Measurements from ENCODE around the gene RAD51B. TPM values are rescaled to one million over a fixed set of nuclear protein-coding genes. Genes with fewer than 3 reads are reported as not detected.

The RAD51B gene
- total RNA-seq, 4 donors from 2014 or later: 14.0 to 16.4 (median 14.8) TPM

DNA sequence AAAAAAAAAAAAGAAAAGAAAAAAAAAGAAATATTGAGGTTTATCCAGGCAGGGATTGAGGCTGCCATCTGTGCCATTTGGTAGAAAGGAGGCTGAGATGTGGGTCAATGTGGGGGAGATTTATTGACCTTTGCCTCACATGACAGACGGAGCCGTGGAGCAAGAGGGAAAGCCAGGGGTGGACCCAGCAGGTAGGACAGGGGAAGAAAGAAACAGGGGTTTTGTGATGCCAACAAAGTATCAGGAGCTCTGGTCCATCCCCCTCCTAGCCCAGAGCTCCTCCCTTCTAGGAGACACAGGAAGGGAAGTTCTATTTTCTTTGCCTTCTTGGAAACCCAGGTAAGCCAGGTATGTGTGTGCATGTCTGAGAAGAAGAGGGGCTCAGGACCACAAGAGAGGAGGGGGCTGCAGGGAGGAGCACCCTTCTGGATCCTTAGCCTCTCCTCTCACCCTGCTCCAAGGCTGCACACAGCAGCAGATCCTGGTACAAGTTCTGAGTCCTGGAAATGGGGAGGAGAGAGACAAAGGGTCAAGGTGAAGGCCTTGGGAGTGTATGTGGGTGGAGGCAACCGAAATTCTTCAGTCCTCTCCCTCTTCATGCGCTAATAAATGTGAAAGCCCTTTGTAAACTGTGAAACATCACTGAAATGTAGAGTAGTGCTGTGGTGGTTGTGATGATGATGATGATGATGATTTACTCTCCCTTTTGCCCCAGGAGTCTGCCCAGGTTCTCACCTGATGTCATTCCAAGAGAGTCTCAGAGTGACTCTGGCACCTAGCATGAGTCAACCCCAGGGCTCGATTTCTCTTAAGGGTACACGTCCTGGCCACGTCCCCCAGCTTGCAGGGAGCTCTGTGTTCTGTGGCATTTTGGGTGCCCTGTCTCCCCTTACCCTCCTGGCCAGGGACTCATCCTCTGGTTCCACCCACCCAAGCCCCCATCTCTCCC is 947.0 kb downstream of the RAD51B start:
- H3K27ac ChIP-seq: no peak overlapping the region
- no peak for TF ChIP-seq CTCF (IDR thresholded peaks at IDR 0.05)
- TF ChIP-seq POLR2A (IDR thresholded peaks at IDR 0.05): no peak
- H3K9me3 ChIP-seq: no peaks in the 10 kb centered on the region
- no peaks in the 10 kb centered on the region for H3K36me3 ChIP-seq
- H3K27me3 ChIP-seq: no peaks in the 10 kb centered on the region
- H3K4me3 ChIP-seq (replicated peaks in 1 of 3): no peak overlapping the region
- 86 to 89% methylated on average over 7 of the region's 7 CpGs for WGBS, 2 donors
- DNase-seq: no peak
- intact Hi-C loops (cut with DNase I): no loop called here
- H3K4me1 ChIP-seq: peaks cover 4 to 21% of the 10 kb centered on the region in 2 donors

DNA sequence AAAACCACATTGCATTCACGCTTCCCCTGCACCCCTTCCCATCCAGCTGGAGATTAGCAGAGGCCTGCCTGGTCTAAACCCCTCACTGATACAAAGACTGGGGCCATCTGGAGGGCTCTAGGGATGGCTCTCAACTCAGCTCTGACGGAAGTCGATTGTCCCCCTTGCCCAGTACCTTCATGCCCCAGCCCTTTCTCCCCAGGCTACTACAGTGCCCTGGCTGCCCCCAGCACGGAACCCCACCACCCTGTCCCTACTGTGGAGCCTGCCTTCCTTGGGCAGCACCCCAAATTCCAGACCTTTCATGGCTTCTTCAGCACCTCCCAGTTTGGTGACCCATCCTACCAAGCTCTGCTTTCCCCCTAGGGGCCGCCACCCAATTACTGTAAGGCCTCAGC is 947.7 kb downstream of the RAD51B start:
- WGBS, 2 donors: 96 to 98% methylated on average over 5 of the region's 5 CpGs
- Histone ChIP-seq H3K9me3 (no peaks in the 10 kb centered on the region), H3K36me3 (no peaks in the 10 kb centered on the region), H3K27ac (no peak overlapping the region), H3K4me3 (replicated peaks in 1 of 3) (no peak overlapping the region), H3K27me3 (no peaks in the 10 kb centered on the region), H3K4me1 (peaks cover 4 to 21% of the 10 kb centered on the region in 2 donors)
- DNase-seq: no peak
- intact Hi-C loops (cut with DNase I): no loop called here
- no peak for TF ChIP-seq CTCF (IDR thresholded peaks at IDR 0.05)
- no peak for TF ChIP-seq POLR2A (IDR thresholded peaks at IDR 0.05)

DNA sequence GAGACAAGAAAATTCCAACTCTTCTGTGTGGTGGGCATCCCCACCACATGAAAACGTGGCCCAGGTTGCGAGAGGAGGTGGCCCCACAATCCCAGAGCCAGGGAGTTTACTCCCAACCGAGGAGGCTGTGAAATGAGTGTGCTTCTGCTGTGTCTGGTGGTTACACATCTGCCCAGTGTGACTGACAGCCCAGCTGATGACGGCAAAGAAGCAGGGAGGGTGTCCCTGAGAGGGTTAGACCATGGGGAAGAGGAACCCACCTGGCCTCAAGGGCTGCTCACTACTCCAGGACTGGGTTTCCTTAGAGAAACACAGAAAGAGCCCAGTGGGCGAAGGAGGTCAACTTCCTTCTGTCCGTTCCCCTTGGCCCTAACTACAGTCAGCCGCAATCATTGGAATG is 948.7 kb downstream of the RAD51B start:
- intact Hi-C loops (cut with DNase I): no loop called here
- Histone ChIP-seq H3K4me1 (peaks cover 0 to 10% of the 10 kb centered on the region in 2 donors), H3K4me3 (replicated peaks in 1 of 3) (no peak overlapping the region), H3K27me3 (no peaks in the 10 kb centered on the region), H3K36me3 (no peaks in the 10 kb centered on the region), H3K27ac (no peak overlapping the region), H3K9me3 (no peaks in the 10 kb centered on the region)
- DNase-seq: no peak
- TF ChIP-seq POLR2A (IDR thresholded peaks at IDR 0.05): no peak
- TF ChIP-seq CTCF (IDR thresholded peaks at IDR 0.05): no peak
- 94 to 96% methylated on average over 4 to 7 of the region's 7 CpGs for WGBS, 2 donors

- Histone ChIP-seq H3K9me3 (no peaks in the 10 kb centered on the region), H3K36me3 (no peaks in the 10 kb centered on the region), H3K27me3 (no peaks in the 10 kb centered on the region), H3K4me1 (peaks cover 0 to 6% of the 10 kb centered on the region in 2 donors), H3K4me3 (replicated peaks in 1 of 3) (no peak overlapping the region), H3K27ac (no peak overlapping the region)
- no peak for TF ChIP-seq CTCF (IDR thresholded peaks at IDR 0.05)
- TF ChIP-seq POLR2A (IDR thresholded peaks at IDR 0.05): no peak
- WGBS, 2 donors: 93 to 95% methylated on average over 7 to 9 of the region's 9 CpGs
- no peak for DNase-seq
- intact Hi-C loops (cut with DNase I): no loop called here
These were observed 950.5 kb downstream of the RAD51B start for GRCh38 chr14:68770051-68770450.

Measured in thyroid gland (tissue), 4 donors.